H7 (cell line): ENCODE results near the gene WDR12. TPM values are rescaled to one million over a fixed set of nuclear protein-coding genes. Genes with fewer than 3 reads are reported as not detected.
"Not testable (repeated sequence)": the region's sequence is repeated elsewhere in the genome, so short reads cannot be mapped to it uniquely, and the experiment has no call there.

Source experiments
- DNase-seq: peaks from one replicate; pipeline ENCODE4 v3.0.0; 2012
- H3K27me3 ChIP-seq: 2 replicates; pipeline ENCODE4 v1.6.0; 2011; ENCODE audit warnings: mild to moderate bottlenecking, low read length; ENCODE audit not compliant: control insufficient read depth, insufficient read depth
- H3K36me3 ChIP-seq: replicated peaks from 2 replicates; pipeline ENCODE4 v1.5.1; 2011; ENCODE audit warnings: low read length; ENCODE audit not compliant: control insufficient read depth, insufficient read depth
- H3K4me3 ChIP-seq: 2 replicates; pipeline ENCODE4 v1.5.1; 2011; ENCODE audit warnings: low read depth, mild to moderate bottlenecking, control low read depth, low read length, moderate library complexity; ENCODE audit not compliant: insufficient read depth
- total RNA-seq: library from RNA; depleted of rRNA; stranded (reverse); fragments of >200 nt; shearing (Covaris generic); gene quantifications from 2 replicates; pipeline ENCODE4 v1.2.3, GENCODE V29; 2014; rRNA removed

The WDR12 gene
- total RNA-seq: 123 and 130 TPM in 2 replicates

DNA sequence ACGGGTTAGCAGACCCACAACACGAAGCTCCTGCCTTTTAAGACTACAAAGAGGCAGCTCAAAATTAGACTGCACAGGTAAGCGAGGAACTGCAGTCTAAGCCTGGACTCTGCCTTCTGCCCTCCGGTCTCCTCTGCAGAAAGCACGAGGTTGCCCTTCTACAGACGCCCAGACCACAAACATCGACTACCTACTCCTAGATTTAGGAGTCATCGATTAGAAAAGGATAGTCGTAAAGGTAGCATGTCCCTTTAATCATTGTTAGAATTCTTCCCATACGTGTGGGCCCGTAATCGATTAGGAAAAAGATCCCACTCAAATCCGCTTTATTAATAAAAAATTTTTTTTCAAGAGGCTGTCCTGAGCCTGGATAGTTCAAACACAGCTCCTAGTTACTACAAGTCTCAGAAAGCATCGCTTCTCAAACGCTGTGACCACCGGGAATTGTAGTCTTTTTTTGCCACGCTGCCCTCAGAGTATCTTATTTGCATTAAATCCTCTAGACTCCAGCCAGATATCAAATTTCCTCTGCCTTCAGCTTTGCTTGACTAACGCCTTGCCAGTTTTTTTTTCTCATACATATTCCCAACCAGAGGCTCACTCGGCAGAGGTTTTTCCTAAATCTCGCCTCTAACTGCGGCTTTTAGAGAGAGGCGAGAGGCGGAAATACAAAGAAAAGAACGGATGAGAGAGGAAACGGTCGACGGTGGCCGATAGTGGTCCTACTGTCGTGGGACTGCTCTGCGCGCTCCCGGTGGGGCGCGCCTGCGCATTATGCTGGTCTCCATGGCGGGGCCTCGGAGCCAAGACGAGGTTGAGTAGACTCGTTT is at the start of gene WDR12, which contains the start of gene CARF:
Gene WDR12 (minus strand): TSS at position 162 of the 830 bp plus-strand sequence. CDS start 197 bp downstream, outside the sequence.
Gene CARF (plus strand): TSS at position 764 of the 830 bp plus-strand sequence. CDS start 29,628 bp downstream, outside the sequence.
- Histone ChIP-seq H3K4me3 (peak within 1 kb of the TSS; percentile 79), H3K36me3 (no peaks in the 10 kb centered on the region; the same call in 1 of the 2 replicates), H3K27me3 (no peaks in the 10 kb centered on the region)
- peak; percentile 90 for DNase-seq

DNA sequence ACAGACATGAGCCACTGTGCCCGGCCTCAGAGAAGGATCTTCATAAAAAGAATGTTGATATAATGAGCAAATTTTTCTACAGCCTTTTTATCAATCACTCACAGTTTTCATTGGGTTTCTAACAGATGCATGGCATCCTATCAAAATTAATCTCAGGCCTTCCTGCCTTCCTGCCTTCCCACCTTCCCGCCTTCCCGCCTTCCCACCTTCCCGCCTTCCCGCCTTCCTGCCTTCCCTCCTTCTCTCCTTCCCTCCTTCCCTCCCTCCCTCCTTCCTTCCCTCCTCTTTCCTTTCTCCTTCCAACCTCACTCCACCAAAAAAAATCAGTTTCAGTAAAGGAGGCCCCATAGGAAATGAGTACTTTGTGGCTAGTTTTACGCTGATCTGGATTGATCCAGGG is 49.1 kb upstream of the WDR12 start:
- H3K36me3 ChIP-seq: no peaks in the 10 kb centered on the region
- DNase-seq: no peak
- no peak overlapping the region for H3K4me3 ChIP-seq
- H3K27me3 ChIP-seq: no peaks in the 10 kb centered on the region

DNA sequence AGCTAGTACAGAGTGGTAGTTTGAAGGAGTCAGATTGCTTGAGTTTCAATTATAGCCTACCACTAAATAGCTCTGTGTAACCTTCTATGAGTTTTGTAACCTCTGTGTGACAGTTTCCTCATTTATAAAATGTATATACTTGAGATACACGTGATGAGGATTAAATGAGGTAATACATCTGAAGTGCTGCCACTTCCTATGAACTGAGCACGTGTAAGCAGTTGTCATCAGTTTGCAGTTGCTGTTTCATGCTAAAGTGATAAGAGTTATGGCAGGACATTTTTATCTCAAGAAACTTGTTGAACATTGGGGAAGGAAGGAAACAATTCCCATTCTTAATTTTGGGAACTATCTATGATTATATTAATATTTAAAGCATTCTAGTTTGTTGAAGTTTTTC is 39.1 kb upstream of the WDR12 start:
- no peak overlapping the region for H3K4me3 ChIP-seq
- no peak for DNase-seq

DNA sequence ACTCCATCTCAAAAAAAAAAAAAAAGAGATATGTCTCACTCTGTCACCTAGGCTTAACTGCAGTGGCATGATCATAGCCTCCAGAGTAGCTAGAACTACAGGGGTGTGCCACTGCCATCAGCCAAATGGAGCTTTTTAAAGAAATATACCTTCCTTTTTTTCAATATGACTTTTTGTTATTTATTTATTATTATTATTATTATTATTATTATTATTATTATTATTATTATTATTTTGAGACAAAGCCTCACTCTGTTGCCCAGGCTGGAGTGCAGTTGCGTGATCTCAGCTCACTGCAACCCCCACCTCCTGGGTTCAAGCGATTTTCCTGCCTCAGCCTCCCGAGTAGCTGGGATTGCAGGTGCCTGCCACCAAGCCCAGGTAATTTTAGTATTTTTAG is 37.9 kb upstream of the WDR12 start:
- H3K36me3 ChIP-seq, H3K27me3 ChIP-seq, DNase-seq, H3K4me3 ChIP-seq: not testable (repeated sequence)

More for the DNA sequence above, 39.1 kb upstream of the WDR12 start:
- H3K36me3 ChIP-seq: no peaks in the 10 kb centered on the region
- no peaks in the 10 kb centered on the region for H3K27me3 ChIP-seq

DNA sequence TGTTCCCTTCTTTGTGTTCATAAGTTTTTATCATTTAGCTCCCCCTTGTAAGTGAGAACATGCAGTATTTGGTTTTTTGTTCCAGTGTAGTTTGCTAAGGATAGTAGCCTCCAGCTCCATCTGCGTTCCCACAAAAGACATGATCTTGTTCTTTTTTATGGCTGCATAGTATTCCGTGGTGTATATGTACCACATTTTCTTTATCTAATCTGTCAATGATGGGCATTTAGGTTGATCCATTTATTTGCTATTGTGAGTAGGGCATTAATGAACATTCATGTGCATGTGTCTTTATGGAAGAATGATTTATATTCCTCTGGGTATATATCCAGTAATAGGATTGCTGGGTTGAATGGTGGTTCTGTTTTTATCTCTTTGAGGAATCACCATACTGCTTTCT is 34.0 kb upstream of the WDR12 start:
- DNase-seq: no peak
- H3K4me3 ChIP-seq: no peak overlapping the region
- no peaks in the 10 kb centered on the region for H3K27me3 ChIP-seq
- no peaks in the 10 kb centered on the region for H3K36me3 ChIP-seq

DNA sequence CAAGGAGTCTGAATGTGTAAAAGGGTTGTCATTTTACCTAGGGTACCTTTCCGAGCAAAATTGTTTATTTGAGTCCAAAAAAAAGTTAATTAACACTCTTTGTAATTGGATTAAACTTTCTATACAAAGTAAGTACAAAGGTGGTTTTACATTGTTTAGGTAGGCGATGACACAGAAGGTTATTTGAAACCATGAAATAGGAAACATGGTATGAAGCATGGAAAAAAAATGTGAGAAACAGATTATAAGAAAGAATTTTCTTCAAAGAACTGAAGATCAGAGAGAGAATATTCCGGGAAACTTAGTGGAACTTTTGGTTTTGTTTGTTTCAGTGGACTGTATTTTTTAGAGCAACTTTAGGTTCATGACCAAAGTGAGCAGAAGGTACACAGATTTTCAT is 33.3 kb upstream of the WDR12 start:
- H3K36me3 ChIP-seq: no peaks in the 10 kb centered on the region
- no peak for DNase-seq

DNA sequence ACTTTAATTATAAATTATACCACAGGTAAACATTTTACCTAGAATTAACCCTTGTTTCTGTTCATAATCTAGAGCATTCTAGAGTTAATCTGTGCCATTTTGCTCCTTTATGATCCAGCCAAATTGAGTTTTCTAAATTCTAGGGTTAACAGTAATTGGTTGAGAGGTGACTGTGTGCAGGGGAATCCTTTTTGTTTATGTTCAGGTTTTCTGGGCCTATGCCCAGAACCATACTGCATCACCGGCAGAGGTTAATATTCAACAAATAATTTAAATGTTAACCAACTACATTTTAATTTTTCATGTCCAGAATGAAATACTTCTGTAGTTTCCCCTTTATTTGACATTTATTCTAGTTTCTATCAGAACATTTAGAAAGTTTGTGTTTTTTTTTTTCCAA is 32.9 kb upstream of the WDR12 start:
- Histone ChIP-seq H3K36me3 (no peaks in the 10 kb centered on the region), H3K4me3 (no peak overlapping the region), H3K27me3 (no peaks in the 10 kb centered on the region)
- no peak for DNase-seq

More for the DNA sequence above, 33.3 kb upstream of the WDR12 start:
- Histone ChIP-seq H3K27me3 (no peaks in the 10 kb centered on the region), H3K4me3 (no peak overlapping the region)

DNA sequence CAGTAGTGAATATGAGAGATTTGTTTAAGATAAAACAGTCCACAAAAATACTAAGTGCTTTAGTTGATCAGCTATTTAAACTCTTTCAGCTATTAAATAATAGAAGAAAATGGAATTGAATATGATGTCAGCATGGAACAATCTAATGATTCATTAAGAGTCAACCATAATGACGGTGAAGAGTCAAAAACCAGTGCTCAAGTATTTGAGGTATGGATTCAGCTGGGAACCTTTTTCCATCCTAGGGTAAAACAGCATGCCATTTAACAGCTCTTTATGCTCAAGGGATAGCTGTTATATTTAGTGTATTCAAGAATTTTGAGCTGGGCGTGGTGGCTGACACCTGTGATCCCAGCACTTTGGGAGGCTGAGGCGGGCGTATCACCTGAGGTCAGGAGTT is 30.3 kb upstream of the WDR12 start:
- no peak for DNase-seq

DNA sequence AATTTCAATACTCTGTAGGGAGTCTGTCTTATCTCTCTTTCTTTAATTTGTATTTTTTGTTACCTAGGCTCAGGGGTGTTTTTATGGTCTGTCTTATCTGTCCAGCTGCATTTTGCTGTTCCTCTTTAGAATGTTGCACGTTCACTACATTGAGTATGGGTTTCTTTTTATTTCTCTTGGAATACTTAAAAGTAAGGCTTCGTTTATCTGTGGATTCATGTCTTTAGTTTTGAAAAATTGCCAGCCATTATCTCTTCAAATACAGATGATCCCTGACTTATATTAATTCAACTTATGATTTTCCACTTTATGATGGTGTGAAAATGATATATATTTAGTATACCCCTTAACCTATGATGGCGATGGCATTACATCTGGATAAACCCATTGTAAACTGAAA is 27.5 kb upstream of the WDR12 start:
- H3K27me3 ChIP-seq: no peaks in the 10 kb centered on the region
- H3K36me3 ChIP-seq: no peaks in the 10 kb centered on the region
- DNase-seq: no peak
- no peak overlapping the region for H3K4me3 ChIP-seq

More for the DNA sequence above, 30.3 kb upstream of the WDR12 start:
- Histone ChIP-seq H3K36me3 (no peaks in the 10 kb centered on the region), H3K4me3 (no peak overlapping the region), H3K27me3 (no peaks in the 10 kb centered on the region)

DNA sequence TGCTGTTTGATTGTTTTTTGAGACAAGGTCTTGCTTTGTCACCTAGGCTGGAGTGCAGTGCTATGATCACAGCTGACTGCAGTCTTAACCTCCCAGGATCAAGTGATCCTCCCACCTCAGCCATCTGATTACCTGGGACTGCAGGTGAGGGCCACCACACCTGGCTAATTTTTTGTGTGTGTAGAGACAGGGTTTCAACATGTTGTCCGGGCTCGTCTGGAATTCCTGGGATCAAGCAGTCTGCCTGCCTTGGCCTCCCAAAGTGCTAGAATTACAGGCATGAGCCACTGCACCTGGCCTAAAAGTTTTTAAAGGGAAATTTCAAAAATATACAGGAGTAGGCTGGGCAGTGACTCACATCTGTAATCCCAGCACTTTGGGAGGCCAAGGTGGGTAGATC is 23.0 kb upstream of the WDR12 start:
- no peak overlapping the region for H3K4me3 ChIP-seq
- no peak for DNase-seq
- no peaks in the 10 kb centered on the region for H3K27me3 ChIP-seq
- no peaks in the 10 kb centered on the region for H3K36me3 ChIP-seq

DNA sequence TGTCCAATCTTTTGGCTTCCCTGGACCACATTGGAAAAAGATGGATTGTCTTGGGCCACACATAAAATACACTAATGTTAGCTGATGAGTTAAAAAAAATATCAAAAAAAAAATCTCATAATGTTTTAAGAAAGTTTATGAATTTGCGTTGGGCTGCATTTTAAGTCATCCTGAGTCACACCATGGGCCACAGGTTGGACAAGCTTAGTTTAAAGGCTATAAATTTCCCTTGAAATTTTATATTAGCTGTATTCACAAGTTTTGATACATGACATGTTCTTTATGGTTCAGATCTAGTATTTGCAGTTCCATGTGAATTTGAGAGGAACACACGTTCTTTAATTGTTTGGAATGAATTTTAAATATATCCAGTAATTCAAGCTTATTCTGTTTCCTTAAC is 22.5 kb upstream of the WDR12 start:
- H3K27me3 ChIP-seq: no peaks in the 10 kb centered on the region
- no peak for DNase-seq
- H3K36me3 ChIP-seq: no peaks in the 10 kb centered on the region
- no peak overlapping the region for H3K4me3 ChIP-seq

DNA sequence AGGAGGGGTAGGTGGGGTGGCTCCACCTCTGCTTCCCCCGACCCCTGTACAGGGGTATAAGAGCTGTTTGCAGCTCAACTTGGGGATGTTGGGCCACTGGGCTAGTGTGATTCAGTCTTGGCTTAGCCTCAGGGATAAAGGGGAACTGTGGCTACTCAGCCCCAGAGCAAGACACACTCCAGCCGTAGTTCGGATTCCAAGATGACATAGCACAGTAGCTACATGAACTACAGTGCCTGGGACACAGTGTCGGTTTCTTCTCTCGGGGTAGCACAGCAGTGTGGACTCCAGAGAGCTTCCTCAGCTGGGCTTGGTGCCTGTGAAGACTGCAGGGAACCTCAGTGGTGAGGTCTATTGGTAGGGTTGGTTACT is 21.7 kb upstream of the WDR12 start:
- no peak overlapping the region for H3K4me3 ChIP-seq
- H3K27me3 ChIP-seq: no peaks in the 10 kb centered on the region
- H3K36me3 ChIP-seq: no peaks in the 10 kb centered on the region
- DNase-seq: no peak

DNA sequence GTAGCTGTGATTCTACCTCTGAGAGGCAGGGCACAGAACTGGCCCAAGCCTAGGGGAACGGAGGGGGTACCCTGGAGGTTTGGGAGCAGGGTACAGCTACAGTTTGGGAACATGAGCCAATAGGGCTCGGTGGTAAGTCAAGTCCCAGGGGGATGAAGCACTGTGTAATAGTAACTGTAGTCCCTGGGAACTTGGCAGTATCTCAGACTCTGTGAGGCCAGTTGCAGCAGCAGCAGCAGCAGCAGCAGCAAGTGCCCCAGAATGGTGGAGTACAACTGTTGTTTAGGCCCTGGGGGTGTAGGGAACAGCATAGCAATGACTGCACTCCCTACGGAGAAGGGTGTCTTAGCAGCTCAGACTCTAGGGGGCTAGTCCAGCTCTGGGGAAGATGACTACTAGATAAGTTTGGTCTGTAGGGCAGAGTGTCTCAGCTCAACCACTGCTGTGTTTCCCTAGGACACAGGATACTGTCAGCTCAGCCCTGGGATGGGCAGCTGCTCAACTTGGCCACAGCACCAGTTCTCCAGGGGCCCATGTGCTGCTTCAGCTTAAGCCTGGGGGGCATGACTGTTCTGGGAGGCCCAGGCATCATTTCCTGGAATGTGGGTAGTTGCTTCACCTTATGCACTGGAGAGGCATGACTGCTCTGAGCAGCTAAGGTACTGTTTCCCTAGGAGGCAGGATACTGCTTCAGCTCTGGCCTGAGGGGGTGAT is 21.1 kb upstream of the WDR12 start:
- no peaks in the 10 kb centered on the region for H3K36me3 ChIP-seq
- H3K27me3 ChIP-seq: no peaks in the 10 kb centered on the region
- no peak for DNase-seq
- no peak overlapping the region for H3K4me3 ChIP-seq

DNA sequence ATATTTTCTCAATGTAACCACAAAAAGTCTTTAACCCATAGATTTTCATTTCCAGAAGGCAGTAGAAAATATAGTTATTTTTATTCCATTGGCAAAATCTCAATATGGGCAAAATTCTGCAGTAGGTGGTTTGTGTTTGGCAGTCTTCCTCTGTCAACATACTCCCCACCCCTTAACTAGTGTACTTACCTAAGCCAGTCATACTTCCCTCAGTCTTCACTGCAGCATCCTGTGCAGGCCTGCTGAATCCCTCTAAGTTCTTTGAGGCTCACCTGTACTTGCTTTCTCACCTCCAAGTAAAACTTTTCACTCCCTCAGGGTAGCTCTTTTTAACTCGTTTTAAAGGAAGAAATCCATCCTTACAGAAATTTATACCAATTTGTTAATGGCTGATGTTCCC is 7.4 kb upstream of the WDR12 start:
- no peaks in the 10 kb centered on the region for H3K27me3 ChIP-seq
- H3K36me3 ChIP-seq: no peaks in the 10 kb centered on the region
- no peak overlapping the region for H3K4me3 ChIP-seq
- no peak for DNase-seq
